CD4-positive, alpha-beta T cell treated with Interleukin-6 for 4 hours (primary cell): Measurements from ENCODE around the gene PEA15.

Experiments used
- DNase-seq: peaks from one replicate; pipeline ENCODE4 v3.0.0-alpha.2; 2020; ENCODE audit warnings: mixed read lengths

Gene PEA15

DNA sequence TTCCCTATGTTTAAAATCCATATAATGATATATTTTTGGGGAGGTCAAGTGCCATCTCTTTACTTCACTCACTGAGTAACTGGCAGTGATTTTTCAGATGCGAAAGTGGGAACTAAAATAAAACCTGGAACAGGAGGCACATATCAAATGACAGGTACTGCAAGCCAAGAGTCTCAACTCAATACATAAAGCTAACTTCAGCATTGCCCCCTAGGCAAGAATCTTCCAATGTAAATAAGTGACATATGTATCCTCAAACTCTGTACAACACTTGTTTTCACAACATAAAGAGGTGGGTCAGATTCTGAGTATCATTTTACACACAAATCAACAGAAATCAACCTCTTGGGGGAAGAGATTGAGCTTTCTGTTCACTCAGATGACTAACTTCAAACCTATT lies 39.0 kb downstream of the PEA15 start:
- DNase-seq: no peak

DNA sequence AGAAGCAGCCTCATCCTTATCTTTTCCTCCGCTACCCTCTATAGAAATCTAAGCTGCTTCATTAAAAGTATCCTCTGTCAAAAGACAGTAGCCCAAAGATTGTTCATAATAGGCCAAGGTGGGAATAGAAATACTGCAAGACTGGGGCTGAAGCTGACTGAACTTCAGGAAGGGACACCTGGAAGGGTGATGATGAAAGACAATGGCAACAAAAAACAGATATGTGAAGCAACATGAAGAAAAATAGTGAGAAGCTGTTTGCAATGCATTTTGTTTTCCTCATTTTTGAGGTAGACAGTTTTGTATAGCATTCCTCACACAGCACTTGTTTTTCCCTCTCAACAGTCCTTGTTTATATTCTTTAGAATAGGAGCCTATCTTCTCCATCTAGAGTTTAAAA lies 40.2 kb downstream of the PEA15 start:
- no peak for DNase-seq

DNA sequence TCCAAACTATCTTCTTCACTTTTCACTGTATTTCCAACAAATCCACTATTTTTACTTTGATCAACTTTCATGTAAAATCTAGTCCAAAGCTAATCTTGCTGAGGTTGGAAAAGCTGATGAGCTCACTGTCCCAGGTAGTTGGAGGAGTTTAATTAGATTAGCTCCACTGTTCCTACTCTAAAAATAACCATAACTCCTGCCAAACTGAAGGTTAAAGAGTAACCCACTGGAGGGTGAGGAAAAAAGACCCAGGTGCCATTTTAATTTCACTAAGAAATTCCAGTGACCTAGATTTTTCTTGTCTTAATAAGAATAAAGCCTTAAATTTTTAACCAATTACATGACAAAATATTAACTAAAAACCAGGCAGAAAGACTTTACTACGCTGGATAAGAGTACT lies 41.9 kb downstream of the PEA15 start:
- no peak for DNase-seq

DNA sequence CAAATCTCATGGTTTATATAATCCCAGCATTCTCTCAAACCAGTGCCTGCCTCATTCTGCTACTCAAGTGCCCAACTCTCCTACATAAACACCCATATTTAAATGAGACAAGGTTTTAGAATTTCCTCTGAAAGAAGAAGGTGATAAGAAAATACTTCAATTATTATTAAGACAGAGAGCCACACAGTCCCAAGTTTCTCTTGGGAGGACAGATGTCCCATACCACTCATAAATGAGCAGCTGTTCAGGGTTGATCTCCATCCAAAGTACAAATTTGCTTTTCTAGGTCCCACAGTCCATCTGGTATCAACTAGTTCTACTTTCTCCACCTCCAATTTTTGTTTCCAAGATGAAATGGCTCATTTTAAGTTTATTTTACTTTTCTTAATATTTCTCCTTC lies 45.8 kb downstream of the PEA15 start:
- DNase-seq: no peak

DNA sequence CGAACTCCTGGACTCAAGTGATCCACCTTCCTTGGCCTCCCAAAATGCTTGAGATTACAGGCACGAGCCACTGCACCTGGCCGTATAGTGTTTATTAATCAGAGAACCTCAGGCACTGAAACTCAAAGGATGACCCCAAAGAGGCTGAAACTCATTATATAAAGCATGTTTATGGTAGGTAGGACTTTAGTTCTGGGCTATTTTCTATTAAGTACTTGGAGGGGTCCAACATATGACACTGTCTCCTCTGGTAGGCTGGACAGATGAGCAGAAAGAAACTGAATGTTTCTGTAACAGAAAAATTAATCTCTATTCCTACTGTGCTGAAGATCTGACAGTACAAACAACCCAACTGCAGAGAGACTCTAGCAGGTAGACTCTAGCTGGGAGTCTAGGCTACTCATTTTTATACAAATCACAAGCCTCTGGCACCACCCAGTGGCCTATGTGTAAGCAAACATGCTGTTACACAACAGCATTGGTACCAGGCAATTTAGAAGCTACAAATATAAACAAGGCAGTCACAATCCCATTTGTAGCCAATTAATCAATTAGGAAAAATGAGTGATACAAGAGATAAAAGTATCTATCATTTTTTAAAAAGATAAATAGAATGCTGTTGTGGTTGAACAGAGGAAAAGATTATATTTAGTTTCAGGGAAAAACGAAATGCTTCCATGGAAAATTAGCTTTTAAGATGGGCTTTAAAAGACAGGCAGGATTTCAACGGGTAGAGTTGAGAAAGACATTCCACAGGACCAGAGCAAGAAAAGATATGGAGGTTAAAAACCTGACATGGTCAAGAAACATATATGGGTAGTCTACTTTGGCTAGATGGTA lies 46.7 kb downstream of the PEA15 start:
- peak; percentile 67 for DNase-seq

DNA sequence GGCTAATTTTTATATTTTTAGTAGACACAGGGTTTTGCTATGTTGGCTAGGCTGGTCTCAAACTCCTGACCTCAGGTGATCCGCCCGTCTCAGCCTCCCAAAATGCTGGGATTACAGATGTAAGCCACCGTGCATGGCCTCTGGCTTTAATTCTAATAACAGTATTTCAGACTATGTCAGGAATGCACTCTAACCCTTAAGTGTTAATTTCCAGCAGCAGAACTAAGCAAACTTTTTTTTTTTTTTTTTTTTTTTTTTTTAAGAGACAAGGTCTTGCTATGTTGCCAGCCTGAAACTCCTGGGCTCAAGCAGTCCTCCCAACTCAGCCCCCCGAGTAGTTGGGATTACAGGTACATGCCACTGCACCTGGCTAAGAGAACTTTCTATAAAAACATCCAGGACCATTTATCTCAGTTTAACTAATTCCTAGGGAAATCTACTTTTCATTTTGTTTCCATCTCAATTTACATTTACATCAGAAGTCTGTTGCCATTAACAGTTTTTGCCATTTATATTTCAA lies 50.7 kb downstream of the PEA15 start:
- DNase-seq: no peak

DNA sequence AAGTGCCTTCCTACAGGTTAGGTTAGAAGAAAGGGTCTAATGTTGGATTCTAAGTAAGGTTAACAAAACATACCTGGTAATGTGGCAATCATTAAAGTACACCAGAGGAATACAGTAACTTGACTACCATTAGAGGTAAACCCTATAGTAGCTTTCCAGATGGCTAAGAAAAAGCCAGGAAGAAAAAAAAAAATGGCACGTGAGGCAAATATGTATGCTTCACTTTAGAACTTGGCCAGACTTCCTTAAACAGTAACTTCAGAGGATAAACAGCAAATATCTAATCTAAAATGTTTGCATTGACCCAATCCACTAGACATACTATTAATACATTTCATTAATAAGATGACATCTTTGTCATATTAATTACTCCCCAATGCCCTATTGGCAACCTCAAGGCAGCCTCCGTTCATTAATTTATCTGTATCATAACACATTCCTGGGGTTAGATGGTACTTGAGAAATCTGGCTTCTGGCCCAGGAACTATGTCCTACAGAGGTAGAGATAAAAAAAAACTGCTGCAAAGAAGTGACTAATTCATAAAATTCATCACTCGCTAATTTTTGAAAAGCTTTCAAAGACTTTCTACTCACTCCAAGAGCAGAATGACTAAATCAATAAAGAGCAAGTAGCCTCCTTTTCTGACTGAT lies 51.3 kb downstream of the PEA15 start:
- no peak for DNase-seq

DNA sequence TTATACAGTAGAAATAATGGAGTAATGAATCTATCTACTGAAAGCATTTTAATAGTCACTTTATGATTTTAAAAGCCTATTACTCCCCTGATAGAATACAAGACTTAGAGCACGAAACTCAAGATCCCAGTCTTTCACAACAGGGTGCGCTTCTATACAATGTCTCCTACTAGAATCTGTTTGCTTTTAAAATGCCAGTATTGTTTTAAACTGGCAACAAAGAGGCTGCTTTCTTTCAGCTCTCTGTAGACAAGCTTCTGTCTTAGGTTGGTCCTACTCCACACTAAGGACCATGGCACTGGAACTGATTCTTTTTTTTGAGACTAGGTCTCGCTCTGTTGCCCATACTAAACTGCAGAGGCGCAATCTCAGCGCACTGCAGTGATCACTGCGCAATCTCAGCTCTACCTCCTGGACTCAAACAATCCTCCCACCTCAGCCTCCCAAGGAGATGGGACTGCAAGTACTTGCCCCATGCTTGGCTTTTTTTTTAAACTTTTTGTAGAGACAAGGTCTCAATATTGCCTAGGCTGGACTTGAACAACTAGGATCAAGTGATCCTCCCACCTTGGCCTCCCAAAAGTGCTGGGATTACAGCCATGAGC lies 52.3 kb downstream of the PEA15 start:
- no peak for DNase-seq

DNA sequence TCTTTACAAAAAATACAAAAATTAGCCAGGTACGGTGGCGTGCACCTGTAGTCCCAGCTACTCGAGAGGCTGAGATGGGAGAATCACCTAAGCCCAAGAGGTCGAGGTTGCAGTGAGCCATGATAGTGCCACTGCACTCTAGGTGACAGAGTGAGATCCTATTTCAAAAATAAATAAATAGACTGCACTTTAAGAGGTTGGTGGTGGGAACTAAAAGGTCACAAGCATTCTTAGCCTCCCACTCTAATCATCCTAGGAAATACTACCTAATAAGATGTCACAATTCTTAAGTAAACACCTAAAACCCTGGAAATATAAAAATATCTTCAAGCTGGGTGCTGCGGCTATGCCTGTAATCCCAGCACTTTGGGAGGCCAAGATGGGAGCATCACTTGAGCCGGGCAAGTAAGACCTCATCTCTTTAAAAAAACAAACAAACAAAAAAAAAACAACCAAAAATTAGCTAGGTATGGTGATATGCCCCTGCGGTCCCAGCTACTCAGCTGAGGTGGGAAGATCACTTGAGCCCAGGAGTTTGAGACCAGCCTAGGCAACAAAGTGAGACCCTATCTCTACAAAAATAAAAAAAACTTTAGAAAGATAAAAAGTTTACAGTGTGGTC lies 53.1 kb downstream of the PEA15 start:
- DNase-seq: no peak

DNA sequence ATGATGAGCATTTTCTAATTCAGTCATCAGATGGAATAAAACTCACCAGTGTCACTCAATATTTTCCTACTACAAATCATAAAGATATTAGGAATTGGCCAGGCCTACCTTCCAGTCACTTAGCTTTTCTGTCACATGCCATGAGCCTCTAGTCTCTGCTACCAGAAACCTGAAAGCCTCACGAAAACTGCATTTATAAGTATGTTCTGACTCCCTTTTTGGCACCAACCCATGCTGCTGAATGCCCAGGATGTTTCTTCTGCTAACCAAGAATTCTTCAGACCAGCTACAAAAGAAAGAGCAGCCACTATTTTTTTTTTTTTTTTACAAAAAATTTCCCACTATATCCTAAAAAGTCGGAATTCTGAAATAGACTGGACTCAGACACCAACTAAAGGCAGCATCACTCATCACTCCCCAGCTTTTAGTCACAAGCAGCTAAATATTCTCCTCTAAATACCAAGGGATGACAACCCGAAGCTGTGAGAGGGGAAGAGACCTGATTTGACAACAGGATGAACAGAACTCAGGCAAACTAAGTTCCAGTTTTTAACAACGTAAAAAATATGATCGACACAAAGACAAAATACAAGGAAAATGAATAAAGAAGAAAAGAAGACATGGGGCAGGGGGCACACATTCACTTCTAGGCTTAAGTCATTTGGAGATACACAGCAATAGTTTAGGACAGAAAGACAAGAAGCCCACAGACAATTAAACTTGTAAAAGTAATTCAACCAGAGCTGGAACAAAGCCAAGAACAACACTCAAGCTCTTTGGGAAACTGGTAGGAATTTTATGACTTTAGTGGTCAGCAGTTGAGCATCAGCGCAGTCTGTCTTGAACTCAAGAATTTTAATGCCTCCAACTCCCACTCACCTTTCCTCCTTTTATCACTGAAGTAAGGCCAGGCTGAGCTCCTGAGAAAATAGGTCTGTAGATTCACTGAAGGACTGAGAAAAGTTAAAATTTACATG lies 55.5 kb downstream of the PEA15 start:
- no peak for DNase-seq

DNA sequence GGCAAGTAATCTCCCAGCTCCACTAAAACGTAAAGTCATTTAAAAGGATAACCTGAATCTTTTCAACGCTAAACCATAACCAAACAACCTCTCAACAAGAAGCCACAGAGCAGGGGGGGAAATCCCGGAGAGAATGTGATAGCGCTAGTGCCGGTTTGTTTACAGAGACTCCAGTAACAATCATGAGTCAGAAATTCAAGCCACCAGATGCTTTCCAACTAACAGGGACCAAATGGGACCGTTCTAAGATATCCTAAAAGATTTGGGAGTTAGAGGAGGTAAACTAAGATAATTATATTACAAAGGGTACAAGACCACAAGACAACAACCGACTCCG lies 56.3 kb downstream of the PEA15 start:
- peak; percentile 75 for DNase-seq

DNA sequence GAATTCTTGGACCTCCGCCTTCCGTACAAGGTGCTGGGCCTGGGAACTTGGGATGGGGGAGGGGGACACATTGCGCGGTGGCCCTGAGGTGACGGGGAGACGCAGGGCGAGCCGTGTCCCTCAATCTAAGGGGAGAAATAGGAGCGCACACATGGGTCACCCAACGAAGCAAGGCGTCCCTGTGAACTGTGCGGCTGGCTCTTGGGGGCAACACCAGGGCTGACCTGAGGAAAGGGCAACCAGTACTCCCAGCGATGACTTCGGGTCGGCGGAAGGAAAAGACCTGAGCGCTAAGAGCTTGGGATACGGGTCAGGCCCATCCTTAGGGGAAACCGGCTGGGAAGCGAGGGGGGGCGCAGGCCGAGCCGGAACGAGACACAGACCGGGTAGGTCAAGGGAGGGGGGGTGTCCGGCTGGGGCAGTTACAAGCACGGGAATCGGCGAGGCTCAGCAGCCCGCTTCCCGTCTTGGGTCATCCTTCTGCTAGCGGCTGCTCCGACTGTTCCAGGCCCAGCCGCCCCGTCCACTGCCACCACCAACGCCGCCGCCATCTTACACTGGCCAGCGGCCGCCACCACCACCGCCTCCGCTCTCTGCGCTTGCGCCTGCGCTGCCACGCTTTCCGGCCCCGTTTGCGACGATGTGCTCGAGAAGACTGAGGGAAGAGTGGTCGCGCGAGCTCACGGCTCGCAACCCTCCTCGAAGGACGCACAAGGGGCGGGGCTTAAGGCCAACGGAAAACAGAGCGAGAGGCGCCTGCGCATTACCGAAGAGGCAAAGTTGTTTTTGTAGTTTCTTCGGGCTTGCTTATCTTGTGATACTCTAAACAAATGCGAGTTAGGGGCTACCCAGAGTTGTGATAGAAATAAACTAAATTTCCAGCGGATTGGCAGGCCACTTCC lies 57.0 kb downstream of the PEA15 start, which contains the start of gene DCAF8:
TSS of gene DCAF8 (minus strand) at position 657 of the 902 bp plus-strand sequence. CDS start 18,541 bp downstream, outside the sequence.
- DNase-seq: peak; percentile 99

DNA sequence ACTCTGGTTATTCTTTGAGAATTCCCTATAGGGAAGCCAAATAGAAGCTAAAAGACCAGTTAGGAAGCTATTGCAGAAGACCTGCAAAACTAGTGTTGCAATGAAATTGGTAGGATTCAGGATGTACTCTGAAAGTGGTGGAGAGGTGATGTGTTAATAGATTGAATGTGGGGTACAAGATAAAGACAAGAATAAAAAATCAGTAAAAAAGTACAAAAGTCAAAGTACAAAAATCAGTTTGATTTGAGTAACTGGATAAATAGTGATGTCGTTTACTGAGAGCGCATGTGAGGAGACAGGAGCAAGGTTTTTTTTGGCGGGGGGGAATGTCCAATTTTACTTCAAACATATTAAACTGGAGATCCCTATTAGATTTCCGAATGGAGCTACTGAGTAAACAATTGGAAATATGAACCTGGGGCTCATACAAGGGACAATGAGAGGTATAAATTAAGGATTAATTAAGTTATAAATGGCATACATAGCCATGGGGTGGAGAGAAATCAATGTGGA lies 59.7 kb downstream of the PEA15 start:
- no peak for DNase-seq
